SK-N-SH treated with all-trans-retinoic acid at 6 μM for 48 hours (cell line): ENCODE data around the gene RPAP3.

Experiments
- ATAC-seq: fragments of 200-7000 bp; cut with Tn5 transposase; 3 replicates; pipeline ENCODE4 v1.9.1; 2020; ENCODE audit warnings: mild to moderate bottlenecking, moderate library complexity
- ARNTL ChIP-seq: fragments of 450-650 bp; formaldehyde crosslinking; IDR thresholded peaks from 2 replicates; pipeline ENCODE4 v1.5.0; 2020; ENCODE audit warnings: low read depth, mild to moderate bottlenecking, moderate library complexity, borderline replicate concordance
- BACH2 ChIP-seq: fragments of 250-450 bp; sonication (Bioruptor Pico); IDR thresholded peaks from 2 replicates; pipeline ENCODE4 v1.9.0; 2021; ENCODE audit warnings: mild to moderate bottlenecking, borderline replicate concordance
- CSDC2 ChIP-seq: fragments of 250-450 bp; sonication (Bioruptor Pico); IDR thresholded peaks from 2 replicates; pipeline ENCODE4 v1.5.0; 2020; ENCODE audit warnings: mild to moderate bottlenecking, moderate library complexity
- ESRRG ChIP-seq: fragments of 250-450 bp; sonication (Bioruptor Pico); IDR thresholded peaks from 2 replicates; pipeline ENCODE4 v1.6.1; 2021; ENCODE audit warnings: mild to moderate bottlenecking
- GLIS3 ChIP-seq: fragments of 250-450 bp; sonication (Bioruptor Pico); IDR thresholded peaks from 2 replicates; pipeline ENCODE4 v1.5.0; 2020; ENCODE audit warnings: mild to moderate bottlenecking, moderate library complexity
- ISL1 ChIP-seq: fragments of 250-450 bp; sonication (Bioruptor Pico); IDR thresholded peaks from 2 replicates; pipeline ENCODE4 v2.1.2; 2022; ENCODE audit warnings: mild to moderate bottlenecking, moderate library complexity
- OSR1 ChIP-seq: fragments of 250-450 bp; sonication (Bioruptor Pico); IDR thresholded peaks from 2 replicates; pipeline ENCODE4 v1.8.0; 2022; ENCODE audit warnings: moderate library complexity, mild to moderate bottlenecking, inconsistent platforms
- PPARA ChIP-seq: fragments of 250-450 bp; sonication (Bioruptor Pico); IDR thresholded peaks from 2 replicates; pipeline ENCODE4 v1.5.0; 2020; ENCODE audit warnings: mild to moderate bottlenecking, borderline replicate concordance
- RARB ChIP-seq: fragments of 250-450 bp; sonication (Bioruptor Pico); IDR thresholded peaks from 2 replicates; pipeline ENCODE4 v1.8.0; 2021; ENCODE audit warnings: mild to moderate bottlenecking, moderate library complexity
- SNAI2 ChIP-seq: fragments of 250-450 bp; sonication (Bioruptor Pico); IDR thresholded peaks from 2 replicates; pipeline ENCODE4 v1.5.0; 2020; ENCODE audit warnings: mild to moderate bottlenecking, moderate library complexity
- TCF4 ChIP-seq: fragments of 250-450 bp; sonication (Bioruptor Pico); IDR thresholded peaks from 2 replicates; pipeline ENCODE4 v1.8.0; 2021; ENCODE audit warnings: mild to moderate bottlenecking, moderate library complexity, borderline replicate concordance
- ZC3H10 ChIP-seq: fragments of 250-450 bp; sonication (Bioruptor Pico); IDR thresholded peaks from 2 replicates; pipeline ENCODE4 v1.5.1; 2021; ENCODE audit warnings: mild to moderate bottlenecking, moderate library complexity
- ZFP3 ChIP-seq: fragments of 250-450 bp; sonication (Bioruptor Pico); IDR thresholded peaks from 2 replicates; pipeline ENCODE4 v1.5.0; 2020; ENCODE audit warnings: mild to moderate bottlenecking, moderate library complexity
- ZFP30 ChIP-seq: fragments of 450-650 bp; formaldehyde crosslinking; IDR thresholded peaks from 2 replicates; pipeline ENCODE4 v1.5.0; 2022; ENCODE audit warnings: mild to moderate bottlenecking, moderate library complexity
- ZNF565 ChIP-seq: fragments of 450-650 bp; formaldehyde crosslinking; conservative IDR thresholded peaks from 2 replicates; pipeline ENCODE4 v1.5.0; 2020; ENCODE audit warnings: low read depth, mild to moderate bottlenecking, moderate library complexity
- ZNF70 ChIP-seq: fragments of 450-650 bp; formaldehyde crosslinking; IDR thresholded peaks from 2 replicates; pipeline ENCODE4 v1.5.0; 2020; ENCODE audit warnings: mild to moderate bottlenecking, moderate library complexity
- ZNF8 ChIP-seq: fragments of 450-650 bp; formaldehyde crosslinking; IDR thresholded peaks from 2 replicates; pipeline ENCODE4 v1.5.0; 2020; ENCODE audit warnings: mild to moderate bottlenecking, moderate library complexity
- TF ChIP-seq, protein P1 (sequence below): fragments of 250-450 bp; sonication (Bioruptor Pico); IDR thresholded peaks from 2 replicates; pipeline ENCODE4 v1.8.0; 2021; ENCODE audit warnings: low read depth, mild to moderate bottlenecking, moderate library complexity, borderline replicate concordance
- TF ChIP-seq, protein P2 (sequence below): fragments of 250-450 bp; sonication (Bioruptor Pico); IDR thresholded peaks from 2 replicates; pipeline ENCODE4 v1.5.1; 2021; ENCODE audit warnings: mild to moderate bottlenecking, moderate library complexity
- TF ChIP-seq, protein P3 (sequence below): fragments of 250-450 bp; sonication (Bioruptor Pico); IDR thresholded peaks from 2 replicates; pipeline ENCODE4 v1.8.0; 2020; ENCODE audit warnings: mild to moderate bottlenecking, moderate library complexity, borderline replicate concordance
- TF ChIP-seq, protein P4 (sequence below): fragments of 250-450 bp; sonication (Bioruptor Pico); IDR thresholded peaks from 2 replicates; pipeline ENCODE4 v1.5.0; 2020; ENCODE audit warnings: mild to moderate bottlenecking, moderate library complexity

The RPAP3 gene

DNA sequence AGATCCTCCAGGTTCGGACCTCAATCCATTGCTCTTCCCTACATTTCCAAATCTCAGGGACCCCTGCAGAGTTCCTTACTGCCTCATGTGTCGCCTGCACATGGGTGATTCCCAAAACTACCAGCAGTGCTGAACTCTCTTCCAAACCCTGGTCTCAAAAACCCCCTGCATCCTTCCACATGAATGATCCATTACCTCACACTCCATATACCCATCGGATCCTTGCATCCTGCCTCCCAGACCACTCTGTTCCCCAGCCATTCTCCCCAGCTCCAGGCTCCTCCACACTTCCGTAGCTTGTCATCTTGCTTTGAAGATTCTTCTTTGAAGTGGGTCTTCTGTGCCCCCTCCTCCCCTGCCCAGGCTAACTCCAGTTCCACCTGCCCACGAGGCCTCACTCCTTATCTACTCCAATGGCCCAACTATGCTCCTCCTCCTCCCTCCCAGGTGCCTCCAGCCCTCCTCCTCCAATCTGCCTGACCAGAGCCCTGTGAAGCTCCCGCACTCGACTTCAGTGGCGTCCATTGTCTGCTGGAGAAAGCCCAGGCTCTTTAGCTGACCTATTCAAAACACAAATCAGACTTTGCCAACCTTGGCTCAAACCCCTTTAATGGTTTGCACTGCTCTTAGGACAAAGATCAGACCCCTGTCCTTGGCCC lies 39.1 kb upstream of the RPAP3 start:
- no peak for ATAC-seq
- TF ChIP-seq ARNTL (no peak), ZFP30 (CRISPR knock-in tag) (no peak), SNAI2 (CRISPR knock-in tag) (no peak), PPARA (CRISPR knock-in tag) (no peak), CSDC2 (CRISPR knock-in tag) (no peak), ZNF565 (CRISPR knock-in tag) (no peak), TCF4 (CRISPR knock-in tag) (no peak)
- TF ChIP-seq, protein P1, sequence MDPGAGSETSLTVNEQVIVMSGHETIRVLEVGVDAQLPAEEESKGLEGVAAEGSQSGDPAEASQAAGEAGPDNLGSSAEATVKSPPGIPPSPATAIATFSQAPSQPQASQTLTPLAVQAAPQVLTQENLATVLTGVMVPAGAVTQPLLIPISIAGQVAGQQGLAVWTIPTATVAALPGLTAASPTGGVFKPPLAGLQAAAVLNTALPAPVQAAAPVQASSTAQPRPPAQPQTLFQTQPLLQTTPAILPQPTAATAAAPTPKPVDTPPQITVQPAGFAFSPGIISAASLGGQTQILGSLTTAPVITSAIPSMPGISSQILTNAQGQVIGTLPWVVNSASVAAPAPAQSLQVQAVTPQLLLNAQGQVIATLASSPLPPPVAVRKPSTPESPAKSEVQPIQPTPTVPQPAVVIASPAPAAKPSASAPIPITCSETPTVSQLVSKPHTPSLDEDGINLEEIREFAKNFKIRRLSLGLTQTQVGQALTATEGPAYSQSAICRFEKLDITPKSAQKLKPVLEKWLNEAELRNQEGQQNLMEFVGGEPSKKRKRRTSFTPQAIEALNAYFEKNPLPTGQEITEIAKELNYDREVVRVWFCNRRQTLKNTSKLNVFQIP (CRISPR knock-in tag) = no peak
- TF ChIP-seq, protein P2, sequence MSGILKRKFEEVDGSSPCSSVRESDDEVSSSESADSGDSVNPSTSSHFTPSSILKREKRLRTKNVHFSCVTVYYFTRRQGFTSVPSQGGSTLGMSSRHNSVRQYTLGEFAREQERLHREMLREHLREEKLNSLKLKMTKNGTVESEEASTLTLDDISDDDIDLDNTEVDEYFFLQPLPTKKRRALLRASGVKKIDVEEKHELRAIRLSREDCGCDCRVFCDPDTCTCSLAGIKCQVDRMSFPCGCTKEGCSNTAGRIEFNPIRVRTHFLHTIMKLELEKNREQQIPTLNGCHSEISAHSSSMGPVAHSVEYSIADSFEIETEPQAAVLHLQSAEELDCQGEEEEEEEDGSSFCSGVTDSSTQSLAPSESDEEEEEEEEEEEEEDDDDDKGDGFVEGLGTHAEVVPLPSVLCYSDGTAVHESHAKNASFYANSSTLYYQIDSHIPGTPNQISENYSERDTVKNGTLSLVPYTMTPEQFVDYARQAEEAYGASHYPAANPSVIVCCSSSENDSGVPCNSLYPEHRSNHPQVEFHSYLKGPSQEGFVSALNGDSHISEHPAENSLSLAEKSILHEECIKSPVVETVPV (CRISPR knock-in tag) = no peak
- TF ChIP-seq, all 23 proteins: peak for 0

DNA sequence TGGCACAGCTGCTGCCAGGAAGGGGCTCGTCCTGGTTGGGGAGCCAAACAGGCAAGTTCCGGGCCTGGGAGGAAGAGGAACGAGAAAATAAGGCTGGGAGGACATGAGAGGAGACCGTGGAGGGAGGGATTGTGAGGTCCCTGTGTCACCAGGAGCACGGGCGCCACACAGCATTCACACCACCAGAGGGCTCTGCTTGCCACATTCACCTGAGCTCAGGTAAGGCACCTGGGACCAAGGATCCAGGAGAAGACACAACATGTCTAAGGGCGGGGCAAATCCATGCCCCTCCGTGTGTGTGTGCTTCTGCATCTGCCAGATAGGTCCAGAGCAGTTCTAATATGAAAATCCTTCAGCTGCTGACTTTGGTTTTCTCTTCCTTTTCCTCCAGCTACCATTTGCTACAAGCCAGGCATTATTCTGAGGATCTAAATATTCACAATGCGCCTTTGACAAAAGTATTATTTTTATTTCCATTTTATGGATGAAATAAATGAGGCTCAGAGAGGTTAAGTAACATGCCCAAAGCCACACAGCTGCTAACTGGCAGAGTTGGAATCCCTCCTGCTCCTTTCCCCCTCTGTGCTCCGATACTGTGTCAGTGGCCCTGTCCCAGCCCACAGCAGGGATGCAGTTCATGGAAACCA lies 38.3 kb upstream of the RPAP3 start:
- TF ChIP-seq CSDC2 (CRISPR knock-in tag) = no peak
- no peak for TF ChIP-seq OSR1 (CRISPR knock-in tag)
- no peak for TF ChIP-seq GLIS3 (CRISPR knock-in tag)
- TF ChIP-seq ARNTL = no peak
- TF ChIP-seq RARB (CRISPR knock-in tag) = no peak
- TF ChIP-seq, protein P2 (CRISPR knock-in tag) = no peak
- TF ChIP-seq, protein P1 (CRISPR knock-in tag) = no peak
- no peak for TF ChIP-seq SNAI2 (CRISPR knock-in tag)
- TF ChIP-seq PPARA (CRISPR knock-in tag) = no peak
- no peak for ATAC-seq

DNA sequence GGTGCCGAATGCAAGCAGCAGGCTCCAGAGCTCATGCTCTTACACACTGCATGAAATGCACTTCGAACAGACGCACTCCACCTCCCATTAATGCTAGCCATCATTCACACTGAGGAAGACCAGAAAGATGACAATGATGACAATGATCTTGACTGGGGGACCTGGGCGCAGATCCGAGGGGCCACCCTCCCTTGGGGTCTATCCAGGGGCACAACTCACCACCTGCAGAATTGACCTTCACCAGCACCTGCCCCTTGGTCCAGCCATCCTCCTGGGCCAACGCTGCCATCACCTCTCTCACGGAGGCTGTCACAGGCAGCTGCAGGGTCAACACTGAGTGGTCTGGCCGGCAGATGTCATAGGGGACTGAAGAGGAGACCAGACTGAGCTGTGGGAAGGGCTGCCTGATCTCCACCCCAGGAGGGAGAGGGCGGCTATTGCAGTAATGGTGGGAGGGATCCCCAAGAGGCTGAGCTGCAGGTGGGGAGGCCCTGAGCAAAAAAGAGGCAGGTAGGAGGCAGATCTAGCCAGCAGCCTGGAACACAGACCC lies 37.6 kb upstream of the RPAP3 start:
- ATAC-seq = no peak
- no peak for TF ChIP-seq ZNF70
- no peak for TF ChIP-seq ZNF8 (CRISPR knock-in tag)
- no peak for TF ChIP-seq ISL1 (CRISPR knock-in tag)
- TF ChIP-seq, protein P3, sequence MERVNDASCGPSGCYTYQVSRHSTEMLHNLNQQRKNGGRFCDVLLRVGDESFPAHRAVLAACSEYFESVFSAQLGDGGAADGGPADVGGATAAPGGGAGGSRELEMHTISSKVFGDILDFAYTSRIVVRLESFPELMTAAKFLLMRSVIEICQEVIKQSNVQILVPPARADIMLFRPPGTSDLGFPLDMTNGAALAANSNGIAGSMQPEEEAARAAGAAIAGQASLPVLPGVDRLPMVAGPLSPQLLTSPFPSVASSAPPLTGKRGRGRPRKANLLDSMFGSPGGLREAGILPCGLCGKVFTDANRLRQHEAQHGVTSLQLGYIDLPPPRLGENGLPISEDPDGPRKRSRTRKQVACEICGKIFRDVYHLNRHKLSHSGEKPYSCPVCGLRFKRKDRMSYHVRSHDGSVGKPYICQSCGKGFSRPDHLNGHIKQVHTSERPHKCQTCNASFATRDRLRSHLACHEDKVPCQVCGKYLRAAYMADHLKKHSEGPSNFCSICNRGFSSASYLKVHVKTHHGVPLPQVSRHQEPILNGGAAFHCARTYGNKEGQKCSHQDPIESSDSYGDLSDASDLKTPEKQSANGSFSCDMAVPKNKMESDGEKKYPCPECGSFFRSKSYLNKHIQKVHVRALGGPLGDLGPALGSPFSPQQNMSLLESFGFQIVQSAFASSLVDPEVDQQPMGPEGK (CRISPR knock-in tag) = no peak
- TF ChIP-seq, protein P2 (CRISPR knock-in tag) = no peak
- TF ChIP-seq ZFP30 (CRISPR knock-in tag) = no peak
- no peak for TF ChIP-seq PPARA (CRISPR knock-in tag)
- no peak for TF ChIP-seq ZC3H10 (CRISPR knock-in tag)
- no peak for TF ChIP-seq ZNF565 (CRISPR knock-in tag)
- no peak for TF ChIP-seq CSDC2 (CRISPR knock-in tag)
- TF ChIP-seq, protein P4, sequence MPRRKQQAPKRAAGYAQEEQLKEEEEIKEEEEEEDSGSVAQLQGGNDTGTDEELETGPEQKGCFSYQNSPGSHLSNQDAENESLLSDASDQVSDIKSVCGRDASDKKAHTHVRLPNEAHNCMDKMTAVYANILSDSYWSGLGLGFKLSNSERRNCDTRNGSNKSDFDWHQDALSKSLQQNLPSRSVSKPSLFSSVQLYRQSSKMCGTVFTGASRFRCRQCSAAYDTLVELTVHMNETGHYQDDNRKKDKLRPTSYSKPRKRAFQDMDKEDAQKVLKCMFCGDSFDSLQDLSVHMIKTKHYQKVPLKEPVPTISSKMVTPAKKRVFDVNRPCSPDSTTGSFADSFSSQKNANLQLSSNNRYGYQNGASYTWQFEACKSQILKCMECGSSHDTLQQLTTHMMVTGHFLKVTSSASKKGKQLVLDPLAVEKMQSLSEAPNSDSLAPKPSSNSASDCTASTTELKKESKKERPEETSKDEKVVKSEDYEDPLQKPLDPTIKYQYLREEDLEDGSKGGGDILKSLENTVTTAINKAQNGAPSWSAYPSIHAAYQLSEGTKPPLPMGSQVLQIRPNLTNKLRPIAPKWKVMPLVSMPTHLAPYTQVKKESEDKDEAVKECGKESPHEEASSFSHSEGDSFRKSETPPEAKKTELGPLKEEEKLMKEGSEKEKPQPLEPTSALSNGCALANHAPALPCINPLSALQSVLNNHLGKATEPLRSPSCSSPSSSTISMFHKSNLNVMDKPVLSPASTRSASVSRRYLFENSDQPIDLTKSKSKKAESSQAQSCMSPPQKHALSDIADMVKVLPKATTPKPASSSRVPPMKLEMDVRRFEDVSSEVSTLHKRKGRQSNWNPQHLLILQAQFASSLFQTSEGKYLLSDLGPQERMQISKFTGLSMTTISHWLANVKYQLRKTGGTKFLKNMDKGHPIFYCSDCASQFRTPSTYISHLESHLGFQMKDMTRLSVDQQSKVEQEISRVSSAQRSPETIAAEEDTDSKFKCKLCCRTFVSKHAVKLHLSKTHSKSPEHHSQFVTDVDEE (CRISPR knock-in tag) = no peak
- no peak for TF ChIP-seq ESRRG (CRISPR knock-in tag)
- TF ChIP-seq ARNTL = no peak
- TF ChIP-seq BACH2 = no peak
- no peak for TF ChIP-seq SNAI2 (CRISPR knock-in tag)
- no peak for TF ChIP-seq OSR1 (CRISPR knock-in tag)
- TF ChIP-seq GLIS3 (CRISPR knock-in tag) = no peak
- no peak for TF ChIP-seq ZFP3 (CRISPR knock-in tag)
- TF ChIP-seq RARB (CRISPR knock-in tag) = no peak
- TF ChIP-seq, all 23 proteins: peak for 0
